ENCODE measurements around the gene CCDC174.

The CCDC174 gene

DNA sequence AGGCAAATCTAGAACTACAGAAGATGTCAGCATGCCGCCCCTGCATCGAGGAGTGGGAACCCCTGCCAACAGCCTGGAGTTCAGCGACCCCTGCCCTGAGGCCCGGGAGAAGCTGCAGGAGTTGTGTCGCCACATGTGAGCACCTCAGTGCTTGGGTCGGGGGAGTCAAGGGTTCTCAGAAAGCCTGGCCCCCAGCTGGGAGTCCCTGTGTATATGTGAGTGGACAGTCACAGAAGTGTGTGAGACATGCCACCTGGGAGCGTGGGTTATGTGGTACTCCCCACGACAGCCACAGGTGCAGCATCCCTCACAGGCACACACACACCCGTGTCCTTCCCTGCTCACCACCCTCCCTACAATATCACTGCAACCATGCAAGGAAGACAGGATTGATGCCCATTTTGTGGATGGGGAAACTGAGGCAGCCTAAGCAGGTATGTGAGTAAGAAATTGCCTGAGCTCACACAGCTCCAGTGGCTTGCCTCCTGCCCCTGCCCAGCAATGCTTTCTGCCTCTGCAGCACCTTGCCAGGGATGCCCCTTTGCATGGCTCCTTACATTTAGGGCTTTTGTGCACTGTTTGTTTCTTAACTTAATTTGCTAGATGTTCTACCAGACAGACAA is 51.7 kb downstream of the CCDC174 start:
- DNase-seq (ENCODE audit: low spot score) = no peak

DNA sequence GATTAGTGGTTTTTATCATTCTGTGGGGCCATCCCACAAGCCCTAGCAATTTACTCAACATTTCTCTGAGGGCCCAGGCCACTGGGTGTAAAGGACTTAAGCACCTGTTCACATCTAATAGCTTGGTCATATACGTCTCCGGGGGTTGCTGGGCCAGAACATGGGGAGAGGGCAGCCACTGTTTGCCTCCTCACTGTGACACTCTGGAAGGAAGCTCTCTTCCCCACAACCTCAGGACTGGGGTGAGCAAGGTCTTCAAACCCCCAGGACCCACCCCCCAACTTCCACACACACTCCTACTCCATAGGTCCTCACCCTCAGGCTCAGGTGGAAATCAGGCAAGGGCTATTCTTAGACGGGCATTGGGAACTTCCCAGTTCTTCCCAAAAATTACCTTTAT is 52.2 kb downstream of the CCDC174 start:
- no peak for DNase-seq (ENCODE audit: low spot score)

DNA sequence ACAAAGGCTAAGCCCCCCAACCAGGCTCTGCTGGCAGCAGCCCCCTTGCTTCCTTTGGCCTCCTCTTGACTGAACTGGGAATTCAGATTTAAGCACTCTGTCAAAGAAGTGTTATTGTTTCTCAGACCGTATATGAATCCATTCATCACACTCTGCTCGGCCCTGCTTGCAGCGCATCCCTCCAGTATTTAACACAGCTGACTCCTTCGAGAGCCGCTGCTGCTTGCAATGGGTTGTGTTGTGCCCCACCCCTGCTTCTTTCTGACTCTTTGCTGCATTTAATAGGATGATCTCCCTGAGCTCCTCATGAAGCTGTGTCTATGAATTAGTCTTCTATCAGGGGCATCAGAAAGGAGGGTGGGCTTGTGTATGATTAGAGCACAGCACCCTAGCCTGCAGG is 54.5 kb downstream of the CCDC174 start:
- DNase-seq (ENCODE audit: low spot score) = no peak

DNA sequence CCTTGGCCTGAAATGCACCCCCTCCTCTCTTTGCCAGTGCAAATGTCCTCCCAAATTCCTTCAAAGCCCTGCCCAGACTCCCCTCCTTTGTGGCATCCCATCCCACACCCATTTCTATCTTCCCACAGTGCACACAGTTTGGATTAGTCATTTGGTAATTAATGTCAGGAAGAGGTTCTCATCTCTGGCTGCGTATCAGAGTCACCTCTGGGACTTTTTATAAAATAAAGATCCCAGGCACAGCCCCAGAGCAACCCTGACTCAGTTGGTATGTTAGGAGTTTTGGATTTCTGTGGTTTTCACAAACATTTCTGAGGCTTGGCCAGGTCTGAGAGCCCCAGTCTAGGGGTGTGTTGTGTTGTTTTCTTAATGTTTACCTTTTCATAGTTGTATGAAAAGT is 65.0 kb downstream of the CCDC174 start:
- DNase-seq (ENCODE audit: low spot score) = no peak

DNA sequence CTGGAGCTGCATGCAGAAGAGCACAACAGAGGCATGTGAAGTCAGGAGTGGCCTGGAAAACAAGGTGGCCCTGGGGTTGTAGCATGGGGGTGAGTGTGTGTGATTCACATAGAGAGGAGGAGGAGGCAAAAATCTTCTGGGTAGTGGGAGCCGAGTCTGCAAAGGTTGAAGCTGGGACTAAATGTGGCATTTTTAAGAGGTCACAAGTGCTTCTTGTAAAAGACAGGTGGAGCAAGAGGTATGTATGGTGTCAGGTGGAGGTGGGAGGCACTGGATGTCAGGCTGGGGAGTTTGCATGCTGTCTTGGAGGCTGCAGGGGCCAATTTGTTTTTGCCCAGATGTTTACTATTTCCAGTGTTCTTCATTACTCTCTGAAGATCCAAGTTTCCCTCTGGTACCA is 65.7 kb downstream of the CCDC174 start:
- DNase-seq (ENCODE audit: low spot score) = no peak

DNA sequence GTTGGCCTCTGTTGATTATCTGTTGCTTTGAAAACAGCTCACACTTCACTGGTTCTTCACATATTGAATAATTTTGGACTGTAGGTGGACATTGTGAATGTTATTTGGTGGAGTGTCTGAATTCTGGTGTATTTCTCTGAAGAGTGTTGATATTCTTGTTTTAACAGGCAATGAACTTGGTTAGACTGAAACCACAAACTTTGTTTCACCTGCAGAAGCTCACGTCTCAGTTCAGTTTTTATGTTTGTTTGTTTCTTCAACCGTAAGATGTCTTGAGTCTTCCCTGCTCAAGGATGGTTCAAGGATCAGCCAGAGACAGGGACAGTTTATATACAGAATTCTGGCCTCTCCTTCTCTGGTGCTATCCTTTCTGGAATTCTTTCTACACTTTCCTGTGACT is 67.0 kb downstream of the CCDC174 start:
- DNase-seq (ENCODE audit: low spot score) = no peak

DNA sequence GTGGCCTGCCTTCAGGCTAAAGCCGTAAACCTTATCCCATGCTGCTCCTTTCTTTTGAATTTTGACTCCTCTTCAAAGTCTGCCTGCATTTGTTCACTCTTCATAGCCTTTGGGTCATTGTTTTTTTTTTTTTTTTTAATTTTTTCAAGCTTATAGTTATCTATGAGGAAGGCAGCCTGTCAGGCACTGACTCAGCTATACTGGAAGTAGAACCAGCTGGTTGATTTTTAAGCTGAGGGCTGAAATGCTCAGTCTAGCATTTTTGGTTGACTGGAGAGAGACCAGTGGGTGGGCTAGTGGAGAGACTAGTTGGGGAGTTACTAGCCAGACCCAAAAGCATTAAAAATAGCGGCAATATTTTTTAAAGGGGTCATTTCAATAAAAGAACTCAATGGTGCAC is 67.4 kb downstream of the CCDC174 start:
- DNase-seq (ENCODE audit: low spot score) = no peak

DNA sequence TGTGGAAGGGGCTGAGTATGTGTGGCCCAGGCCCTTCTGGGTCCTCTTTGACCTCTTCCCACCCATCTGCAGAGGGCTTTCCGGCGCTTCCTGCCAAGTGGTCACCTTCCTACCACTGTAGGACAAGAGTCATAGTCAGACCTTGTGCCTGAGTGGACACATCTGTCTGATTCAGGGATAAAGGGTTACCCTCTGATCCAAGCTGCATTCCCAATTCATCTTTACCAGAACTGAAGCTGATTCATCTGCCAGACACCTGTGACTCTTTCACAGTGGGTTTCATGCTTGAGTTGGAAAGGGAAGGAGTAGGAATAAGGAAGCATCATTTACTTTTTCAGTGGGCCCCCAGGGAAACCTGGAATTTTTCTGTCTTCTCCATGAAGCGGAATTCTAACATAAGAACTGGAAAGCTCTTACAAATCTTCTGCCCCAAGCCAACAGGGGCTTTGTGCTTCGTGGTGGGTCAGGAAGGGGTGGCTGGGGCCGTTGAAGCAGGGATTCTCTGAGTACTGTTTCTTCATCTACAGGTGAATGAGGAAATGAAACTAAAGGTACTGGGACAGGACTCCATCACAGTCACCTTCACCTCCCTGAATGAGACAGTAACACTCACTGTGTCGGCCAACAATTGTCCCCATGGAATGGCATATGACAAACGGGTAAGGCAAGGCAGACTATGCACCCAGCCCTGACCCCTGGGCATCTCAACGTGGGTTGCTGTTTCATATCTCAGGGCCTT is 69.7 kb downstream of the CCDC174 start:
- no peak for DNase-seq (ENCODE audit: low spot score)

Measured in activated CD4-positive, alpha-beta T cell treated with anti-CD3 and anti-CD28 coated beads, Interleukin-2, Interleukin-4, amounts not matched to agents 100 ng/mL and 50 ng/mL, durations not matched to agents 16 hours and 8 hours (primary cell).